NB4 (cell line): ENCODE results near the gene CCDC88B.

Experiments used
- POLR2A ChIP-seq: IDR thresholded peaks from 2 replicates; pipeline ENCODE4 v1.6.1; 2011; ENCODE audit warnings: mild to moderate bottlenecking; ENCODE audit not compliant: insufficient read length; ENCODE audit errors: extremely low read depth
- TF ChIP-seq, protein P1 (sequence below): IDR thresholded peaks from 2 replicates; pipeline ENCODE4 v1.6.1; 2011; ENCODE audit warnings: low read depth, low read length
- TF ChIP-seq, protein P2 (sequence below): IDR thresholded peaks from one replicate; pipeline ENCODE4 v1.5.1; 2012; ENCODE audit warnings: low read depth, low read length

DNA sequence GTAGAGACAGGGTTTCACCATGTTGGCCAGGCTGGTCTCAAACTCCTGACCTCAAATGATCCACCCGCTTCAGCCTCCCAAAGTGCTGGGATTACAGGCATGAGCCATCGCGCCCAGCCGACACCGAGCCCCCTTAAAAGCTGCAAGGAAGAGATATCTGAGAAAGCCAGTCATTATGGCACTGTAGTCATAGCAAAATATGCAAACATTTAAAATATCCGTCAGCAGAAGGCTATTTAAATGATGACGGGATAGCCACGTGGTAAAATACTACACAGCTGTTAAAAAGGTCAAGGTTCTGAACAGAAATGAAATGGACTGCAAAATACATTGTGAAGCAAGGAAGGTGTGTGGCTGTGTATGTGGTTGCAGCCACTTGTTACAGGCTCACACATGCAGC lies 6.4 kb upstream of the CCDC88B start:
- TF ChIP-seq POLR2A: no peak
- TF ChIP-seq, protein P1, sequence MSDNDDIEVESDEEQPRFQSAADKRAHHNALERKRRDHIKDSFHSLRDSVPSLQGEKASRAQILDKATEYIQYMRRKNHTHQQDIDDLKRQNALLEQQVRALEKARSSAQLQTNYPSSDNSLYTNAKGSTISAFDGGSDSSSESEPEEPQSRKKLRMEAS: no peak
- TF ChIP-seq, protein P2, sequence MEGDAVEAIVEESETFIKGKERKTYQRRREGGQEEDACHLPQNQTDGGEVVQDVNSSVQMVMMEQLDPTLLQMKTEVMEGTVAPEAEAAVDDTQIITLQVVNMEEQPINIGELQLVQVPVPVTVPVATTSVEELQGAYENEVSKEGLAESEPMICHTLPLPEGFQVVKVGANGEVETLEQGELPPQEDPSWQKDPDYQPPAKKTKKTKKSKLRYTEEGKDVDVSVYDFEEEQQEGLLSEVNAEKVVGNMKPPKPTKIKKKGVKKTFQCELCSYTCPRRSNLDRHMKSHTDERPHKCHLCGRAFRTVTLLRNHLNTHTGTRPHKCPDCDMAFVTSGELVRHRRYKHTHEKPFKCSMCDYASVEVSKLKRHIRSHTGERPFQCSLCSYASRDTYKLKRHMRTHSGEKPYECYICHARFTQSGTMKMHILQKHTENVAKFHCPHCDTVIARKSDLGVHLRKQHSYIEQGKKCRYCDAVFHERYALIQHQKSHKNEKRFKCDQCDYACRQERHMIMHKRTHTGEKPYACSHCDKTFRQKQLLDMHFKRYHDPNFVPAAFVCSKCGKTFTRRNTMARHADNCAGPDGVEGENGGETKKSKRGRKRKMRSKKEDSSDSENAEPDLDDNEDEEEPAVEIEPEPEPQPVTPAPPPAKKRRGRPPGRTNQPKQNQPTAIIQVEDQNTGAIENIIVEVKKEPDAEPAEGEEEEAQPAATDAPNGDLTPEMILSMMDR: no peak
